Astrocyte (in vitro differentiated cells and primary cell): ENCODE data around the gene GALNT17.

ENCODE experiments used
- EZH2 ChIP-seq: IDR thresholded peaks from 2 replicates; pipeline ENCODE4 v1.6.1; 2012; ENCODE audit warnings: mild to moderate bottlenecking, low read length, inconsistent platforms; ENCODE audit not compliant: insufficient read depth
- TF ChIP-seq, protein P1 (sequence below): IDR thresholded peaks from 2 replicates; pipeline ENCODE4 v1.5.1; 2011; ENCODE audit warnings: low read depth, mild to moderate bottlenecking, inconsistent platforms, low read length, moderate library complexity; ENCODE audit not compliant: insufficient read depth

DNA sequence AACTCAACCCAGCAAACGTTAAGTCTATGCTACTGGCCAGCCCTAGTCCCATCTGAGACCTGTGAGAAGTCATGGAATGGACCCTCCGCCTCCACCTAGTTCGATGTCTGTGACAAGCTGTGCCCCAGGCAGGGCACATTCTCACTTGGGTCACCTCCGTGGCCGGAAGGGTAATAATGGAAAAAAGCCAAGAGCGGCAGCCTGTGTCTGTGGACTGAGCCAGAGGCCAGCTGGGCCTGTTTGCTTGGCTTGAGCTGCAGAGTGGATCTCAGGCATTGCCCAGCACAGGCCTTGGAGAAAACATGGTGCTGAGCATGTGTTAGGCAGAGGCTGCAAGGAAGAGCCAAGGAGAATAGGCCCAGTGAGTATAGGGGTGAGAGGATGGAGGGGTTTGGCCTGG is 97.8 kb downstream of the GALNT17 start:
- TF ChIP-seq, protein P1, sequence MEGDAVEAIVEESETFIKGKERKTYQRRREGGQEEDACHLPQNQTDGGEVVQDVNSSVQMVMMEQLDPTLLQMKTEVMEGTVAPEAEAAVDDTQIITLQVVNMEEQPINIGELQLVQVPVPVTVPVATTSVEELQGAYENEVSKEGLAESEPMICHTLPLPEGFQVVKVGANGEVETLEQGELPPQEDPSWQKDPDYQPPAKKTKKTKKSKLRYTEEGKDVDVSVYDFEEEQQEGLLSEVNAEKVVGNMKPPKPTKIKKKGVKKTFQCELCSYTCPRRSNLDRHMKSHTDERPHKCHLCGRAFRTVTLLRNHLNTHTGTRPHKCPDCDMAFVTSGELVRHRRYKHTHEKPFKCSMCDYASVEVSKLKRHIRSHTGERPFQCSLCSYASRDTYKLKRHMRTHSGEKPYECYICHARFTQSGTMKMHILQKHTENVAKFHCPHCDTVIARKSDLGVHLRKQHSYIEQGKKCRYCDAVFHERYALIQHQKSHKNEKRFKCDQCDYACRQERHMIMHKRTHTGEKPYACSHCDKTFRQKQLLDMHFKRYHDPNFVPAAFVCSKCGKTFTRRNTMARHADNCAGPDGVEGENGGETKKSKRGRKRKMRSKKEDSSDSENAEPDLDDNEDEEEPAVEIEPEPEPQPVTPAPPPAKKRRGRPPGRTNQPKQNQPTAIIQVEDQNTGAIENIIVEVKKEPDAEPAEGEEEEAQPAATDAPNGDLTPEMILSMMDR, result no peak
- no peak for TF ChIP-seq EZH2
